GM21423 (cell line): ENCODE measurements around the gene DCP1B.

Source experiments
- ATAC-seq: cut with Tn5 transposase; IDR thresholded peaks from one replicate; pipeline ENCODE4 v1.9.1; 2021; ENCODE audit warnings: mild to moderate bottlenecking, moderate library complexity; ENCODE audit not compliant: unreplicated experiment

The DCP1B gene

DNA sequence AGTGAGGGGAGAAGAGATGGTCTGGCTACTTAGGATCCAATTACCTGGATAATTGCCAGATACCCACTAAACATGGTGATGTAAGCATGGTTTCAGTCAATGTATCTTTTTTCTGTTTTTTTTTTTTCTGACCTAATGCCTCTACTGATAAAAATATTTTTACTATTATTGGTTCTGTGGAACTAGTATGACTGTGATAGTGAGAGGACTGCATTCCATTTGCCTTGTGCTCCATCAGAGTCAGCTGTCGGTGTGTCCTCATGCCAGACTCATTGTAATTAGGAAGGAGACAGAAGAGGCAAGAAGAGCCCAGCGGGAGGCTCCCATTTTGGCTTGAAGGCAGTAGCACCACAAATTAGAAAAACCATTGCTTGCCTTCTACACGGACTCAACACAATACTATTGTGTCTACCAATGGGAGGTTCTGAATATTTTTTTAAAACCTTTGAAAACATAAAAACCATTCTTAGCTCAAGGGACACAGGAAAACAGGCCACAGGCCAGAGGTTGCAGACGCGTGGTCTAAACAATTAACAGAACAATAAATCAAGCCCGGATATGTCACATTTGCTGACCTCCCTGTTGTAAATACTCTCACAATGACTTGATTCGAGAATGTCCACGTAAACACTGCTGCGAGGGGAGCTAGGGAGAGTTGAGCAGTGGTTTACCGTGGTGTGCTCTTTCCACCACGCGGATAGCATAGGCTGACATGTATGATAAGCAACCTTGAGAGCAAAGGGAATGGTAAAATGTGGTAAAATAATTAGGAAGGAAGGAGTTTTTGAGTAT, 13.5 kb upstream of the DCP1B start:
- no peak for ATAC-seq

DNA sequence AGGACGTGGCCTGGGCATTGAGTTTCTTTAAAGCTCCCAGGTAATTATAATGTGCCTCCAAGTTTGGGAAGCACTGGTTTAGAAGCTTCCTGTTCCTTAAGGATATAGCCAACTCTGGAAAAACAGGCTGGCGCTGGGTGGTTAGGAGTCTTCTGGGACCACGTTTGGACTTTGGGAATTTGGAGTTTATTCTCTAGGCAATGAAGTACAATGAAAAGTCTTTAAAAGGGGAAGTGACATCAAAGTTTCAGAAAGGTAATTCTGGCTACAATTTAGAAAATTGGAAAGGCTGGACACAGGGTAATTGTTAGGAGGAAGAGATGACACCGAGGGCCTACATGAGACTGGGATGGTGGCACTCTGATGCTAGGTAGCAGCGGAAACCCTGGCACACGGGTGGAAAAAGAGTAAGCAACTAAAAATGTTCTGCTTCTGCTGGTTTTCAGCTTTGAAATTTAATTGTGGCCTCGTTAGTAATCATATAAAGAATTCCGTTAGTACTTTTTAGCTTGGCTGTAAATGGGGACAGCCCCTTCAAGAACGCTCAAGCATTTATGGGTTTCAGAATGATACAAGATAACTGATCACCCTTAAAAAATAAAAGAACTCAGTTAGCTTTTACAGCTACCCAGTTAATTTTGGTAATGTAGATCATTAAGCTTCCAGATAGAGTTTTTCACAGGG, 12.7 kb upstream of the DCP1B start:
- ATAC-seq = no peak

DNA sequence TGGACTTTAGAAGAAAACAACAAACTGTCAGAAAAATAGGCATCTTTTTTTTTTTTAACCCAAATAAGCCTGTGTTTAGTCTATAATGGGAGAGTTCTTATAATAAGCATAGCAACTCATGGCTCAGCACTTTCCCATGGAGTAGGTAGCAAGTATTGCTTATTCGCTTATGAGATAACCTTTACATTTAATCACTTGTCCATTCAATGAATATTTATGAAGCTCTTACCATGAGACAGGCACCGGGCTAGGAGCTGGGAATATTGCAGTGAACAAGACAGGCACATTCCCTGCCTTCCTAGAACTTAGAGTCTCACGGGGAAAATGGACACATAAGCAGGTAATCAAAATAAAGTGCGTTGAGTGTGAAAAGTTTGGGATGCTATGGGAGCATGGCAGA, 10.0 kb upstream of the DCP1B start:
- ATAC-seq = no peak

DNA sequence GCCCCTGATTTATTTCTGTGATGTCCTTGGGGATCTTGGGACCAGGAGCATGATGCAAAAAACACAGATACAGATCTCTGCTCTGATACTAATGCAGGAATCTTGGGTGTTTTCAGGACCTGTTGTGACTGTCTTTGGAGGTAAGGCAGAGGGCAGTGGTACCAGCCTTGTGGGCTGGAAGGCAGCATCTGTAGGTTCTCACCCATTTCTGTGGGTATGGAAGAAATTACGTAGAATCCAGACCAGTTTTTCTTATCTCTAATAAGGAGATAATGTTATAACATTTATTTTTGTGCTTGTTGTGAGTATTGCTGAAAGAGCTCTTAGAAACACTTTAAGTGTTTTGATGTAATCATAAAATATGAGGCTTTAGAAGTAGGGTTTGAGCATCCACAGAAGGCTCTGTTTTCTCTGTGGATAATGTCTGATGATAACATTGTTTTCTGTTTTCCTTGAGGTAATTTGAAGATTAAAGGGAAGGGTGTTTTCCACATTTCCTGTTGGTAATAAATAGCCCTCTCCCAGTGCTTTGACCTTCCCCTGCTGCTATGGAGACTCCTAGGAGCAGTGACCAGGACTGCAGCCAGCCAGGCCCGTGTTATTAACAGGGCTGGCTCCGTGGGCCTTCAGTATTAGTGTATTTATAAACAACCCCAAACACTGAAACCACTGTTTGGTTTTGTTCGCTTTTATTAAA, 9.4 kb upstream of the DCP1B start:
- no peak for ATAC-seq

DNA sequence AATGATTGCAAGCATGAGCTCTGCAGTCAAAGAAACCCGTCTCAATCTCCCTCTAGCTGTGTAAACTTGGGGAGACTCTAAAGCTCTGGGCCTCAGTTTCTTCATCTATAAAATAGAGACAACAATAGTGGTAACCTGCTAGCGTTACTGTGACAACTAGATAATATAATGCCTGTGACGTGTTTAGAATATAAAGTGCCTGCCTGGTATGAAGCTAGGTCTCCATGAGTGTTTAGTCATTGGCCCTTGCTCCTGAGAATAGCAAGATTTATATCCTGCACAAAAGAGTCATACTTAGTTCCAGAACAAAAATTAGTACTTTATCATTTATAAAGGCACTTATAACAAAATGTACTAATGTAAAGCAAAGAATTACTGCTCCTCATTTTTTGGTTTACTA, 8.8 kb upstream of the DCP1B start:
- ATAC-seq = no peak

DNA sequence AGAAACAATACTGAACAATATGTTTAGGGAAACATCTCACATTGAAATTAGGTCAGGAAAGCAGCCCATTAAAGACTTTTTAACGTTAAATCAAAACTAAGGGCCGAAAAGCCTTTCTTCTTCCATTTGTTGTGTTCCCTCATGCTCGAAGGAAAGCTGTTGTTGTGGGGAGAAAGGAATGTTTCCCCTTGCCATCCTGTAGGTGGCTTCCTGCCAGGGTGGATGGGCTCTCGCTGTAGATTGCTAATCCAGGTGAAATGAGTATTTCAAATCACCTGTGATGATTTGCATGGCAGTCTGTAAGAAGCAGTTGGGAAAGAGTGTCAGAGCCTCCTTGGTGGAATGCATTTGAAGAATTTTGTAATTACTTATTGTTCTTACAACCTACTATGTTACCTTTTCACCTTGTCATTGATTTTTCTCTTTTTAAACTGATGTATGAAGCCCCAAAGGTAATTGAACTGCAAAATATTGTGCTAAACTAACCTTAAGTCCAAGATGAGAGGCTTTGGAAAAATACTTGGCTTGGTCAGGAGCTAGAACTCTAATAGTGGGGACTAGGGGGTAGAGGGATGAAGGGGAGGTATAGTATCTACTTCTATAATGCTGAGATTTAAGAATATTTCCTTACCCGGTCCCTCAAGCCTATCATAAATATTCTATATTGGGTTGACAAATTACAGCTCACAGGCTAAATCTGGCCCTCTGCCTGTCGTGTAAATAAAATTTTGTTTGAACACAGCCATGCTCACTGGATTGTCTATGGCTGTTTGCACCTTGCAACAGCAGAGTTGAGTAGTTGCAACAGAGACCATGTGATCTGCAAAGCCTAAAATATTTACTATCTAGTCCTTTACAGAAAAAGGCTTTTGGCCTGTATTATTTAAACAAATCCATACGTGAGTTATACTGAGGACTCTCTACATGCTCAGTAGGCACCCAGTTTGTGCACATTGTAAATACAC, 7.7 kb upstream of the DCP1B start:
- no peak for ATAC-seq

DNA sequence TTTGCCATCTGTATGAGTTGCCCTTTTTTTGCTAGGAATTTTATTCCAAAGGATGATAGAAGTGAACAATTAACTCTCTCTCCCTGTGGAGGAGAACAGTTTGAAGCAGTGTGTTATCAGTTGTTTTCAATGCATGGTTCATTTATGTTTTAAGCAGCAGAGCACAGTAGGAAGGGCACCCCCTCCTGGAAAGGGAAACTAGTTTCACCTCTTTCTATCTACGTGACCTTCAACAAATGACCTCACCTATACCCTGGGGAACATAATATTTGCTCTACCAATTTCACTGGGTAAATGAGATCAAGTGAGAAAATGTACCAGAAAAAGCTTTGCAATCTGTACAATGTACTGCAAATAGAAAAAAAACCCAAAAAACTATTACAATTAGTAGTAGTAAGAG, 5.4 kb upstream of the DCP1B start:
- no peak for ATAC-seq

DNA sequence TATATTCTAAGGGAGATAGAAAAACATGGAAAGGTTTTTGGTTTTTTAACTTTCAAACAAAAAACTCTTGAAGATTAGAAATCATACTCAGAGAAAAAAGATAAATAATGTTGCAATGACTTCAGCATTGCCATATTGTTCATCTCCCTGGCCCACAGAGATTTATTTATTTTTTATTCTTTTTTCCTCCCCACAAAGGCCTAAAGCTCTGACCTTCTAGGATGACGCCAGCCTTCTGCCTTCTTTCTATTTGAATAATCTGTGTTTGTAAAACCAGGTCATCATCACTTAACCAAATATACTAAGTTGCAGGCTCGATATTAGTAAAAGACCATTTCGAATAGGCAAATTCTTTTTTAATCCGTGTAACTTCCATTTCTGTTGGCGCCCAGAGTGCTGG, 4.4 kb upstream of the DCP1B start:
- no peak for ATAC-seq

DNA sequence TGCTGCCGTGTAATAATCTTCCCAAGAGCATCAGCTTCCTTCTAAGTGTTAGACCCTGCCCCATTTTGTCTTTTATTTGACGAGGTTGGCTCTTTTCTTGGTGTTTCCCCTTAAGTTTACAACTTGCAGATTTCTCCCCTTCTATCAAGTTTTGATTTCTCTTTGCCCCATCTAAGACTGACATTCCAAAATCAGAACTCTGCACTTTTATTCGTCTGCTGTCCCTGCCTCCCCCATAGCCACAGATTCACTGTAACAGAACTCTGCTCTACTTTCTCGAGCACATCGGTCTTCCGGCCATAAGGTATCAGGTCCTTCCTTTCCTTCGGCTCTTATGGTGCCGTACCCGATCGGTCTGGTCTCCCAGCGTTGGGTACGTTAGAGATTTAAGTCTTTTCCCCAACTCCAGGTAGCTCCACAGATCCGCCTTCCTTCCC, 563 bp downstream of the DCP1B start:
- peak; percentile 26 for ATAC-seq

DNA sequence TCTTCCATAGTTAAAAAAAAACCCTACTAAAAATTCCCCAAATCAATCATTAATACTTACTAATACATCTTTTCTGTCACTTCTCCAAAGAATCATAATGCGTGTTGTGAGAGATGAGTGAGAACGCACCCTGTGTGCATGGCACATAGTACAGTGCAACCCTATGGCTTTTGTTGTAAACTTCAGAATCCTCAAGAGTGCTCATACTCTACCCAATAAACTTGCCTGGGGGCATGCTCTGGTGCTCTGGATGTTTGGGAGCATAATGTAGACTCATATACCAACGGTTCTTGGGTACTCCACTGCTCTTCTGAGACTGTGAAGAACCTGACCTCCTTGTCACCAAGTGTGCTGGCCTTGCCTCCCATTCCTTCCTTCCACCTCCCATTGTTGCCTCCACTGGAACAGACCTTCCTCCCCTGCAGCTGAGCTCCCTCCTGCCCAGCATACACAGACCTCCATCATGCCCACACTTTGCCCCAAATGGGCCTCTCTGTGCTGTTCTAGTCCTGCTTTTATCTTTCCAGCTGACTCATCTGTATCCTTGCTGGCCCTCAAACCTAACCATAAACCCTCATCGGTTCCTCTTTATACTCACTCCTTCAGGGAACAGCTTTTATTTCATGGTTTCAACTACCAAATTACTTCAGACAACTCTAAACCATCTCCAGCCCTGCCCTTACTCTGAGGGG, 8.9 kb downstream of the DCP1B start:
- no peak for ATAC-seq

DNA sequence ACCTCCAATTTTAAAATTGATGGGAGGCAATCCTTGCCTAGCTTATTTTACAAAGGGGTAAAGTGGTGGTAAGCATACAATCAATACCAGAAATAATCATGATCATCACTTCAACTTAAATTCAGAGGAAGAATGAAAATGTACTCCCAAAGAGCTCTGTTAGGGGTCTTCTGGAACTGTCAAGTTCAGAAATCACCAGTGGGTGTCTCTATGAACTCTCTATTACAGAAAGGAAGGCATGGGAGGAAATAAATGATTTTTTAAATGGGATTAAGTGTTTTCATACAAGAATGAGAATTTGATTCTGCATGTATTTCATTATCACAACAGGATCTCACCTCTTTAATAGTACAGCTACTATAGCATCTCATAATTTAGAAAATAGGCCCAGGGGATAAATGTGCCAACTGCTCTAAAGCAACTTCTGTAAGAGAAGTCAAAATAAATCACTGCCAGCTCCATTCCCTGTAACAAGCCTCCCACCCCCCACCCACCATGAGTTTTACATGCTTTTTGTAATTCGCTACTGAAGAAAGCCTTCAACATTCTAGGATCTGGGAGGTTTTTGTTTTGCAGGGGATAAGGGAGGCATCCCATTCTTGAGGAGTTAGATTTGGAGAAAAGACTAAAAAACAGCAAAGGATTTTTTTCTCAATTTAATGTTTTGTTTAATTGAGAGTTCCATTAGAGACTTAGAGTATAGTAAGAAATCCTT, 9.7 kb downstream of the DCP1B start:
- ATAC-seq = no peak

DNA sequence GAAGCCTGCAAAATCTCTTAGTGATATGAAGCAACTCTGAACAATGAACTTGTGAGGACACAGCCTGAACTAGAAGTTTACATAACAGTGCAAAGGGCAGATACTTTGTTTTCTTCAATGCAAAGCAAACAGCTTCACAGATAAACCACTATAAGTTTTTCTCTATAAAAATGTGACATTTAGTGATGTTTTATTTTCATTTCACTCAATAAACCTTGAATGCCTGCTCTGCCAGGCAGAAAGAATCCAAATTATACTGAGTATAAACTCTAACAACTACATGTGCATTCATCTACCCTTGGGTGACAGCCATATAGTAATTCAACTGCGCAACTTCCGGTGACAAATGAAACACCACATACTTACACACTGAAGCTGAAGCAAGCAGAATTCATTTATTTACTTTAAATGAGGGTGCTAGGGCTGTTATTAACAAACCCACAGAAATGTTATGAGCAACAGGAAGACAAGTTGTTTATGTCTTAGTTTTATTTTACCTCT, 10.3 kb downstream of the DCP1B start:
- ATAC-seq = no peak

DNA sequence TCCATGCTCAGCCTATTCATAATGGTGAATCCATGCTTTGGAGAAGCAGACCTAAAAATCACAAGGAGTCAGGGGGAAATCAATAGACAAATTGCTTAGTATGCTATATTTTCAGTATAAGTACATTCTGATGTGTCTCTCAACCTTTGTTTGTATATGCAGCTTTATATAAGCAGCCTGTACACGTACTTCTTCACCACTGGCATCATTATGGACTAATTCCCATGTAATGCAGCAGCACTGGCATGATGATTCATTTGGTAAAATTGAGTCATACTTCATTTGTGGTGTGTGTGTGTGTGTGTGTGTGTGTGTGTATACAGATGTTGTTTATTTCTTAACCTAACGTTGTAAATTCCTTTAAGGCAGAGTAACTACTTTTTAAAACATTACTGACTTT, 10.9 kb downstream of the DCP1B start:
- ATAC-seq = no peak

DNA sequence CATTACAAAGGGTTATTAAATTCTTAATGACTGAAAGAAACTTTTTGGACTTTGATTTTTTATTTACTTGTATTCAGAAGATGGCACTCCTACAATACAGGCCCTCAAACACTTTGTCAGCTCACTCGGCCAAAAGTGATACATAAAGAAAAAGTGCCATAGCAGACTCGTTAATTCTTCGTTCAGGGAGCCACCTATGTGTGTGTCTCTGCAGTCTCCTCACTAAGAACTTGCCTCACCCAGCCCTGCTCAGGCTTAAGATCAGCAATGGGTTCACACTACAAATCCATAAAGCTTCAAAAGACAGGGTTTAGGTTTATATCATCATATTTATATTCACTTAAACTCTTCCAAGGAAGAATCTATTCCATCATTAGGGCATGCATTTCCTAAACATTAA, 11.5 kb downstream of the DCP1B start:
- no peak for ATAC-seq

DNA sequence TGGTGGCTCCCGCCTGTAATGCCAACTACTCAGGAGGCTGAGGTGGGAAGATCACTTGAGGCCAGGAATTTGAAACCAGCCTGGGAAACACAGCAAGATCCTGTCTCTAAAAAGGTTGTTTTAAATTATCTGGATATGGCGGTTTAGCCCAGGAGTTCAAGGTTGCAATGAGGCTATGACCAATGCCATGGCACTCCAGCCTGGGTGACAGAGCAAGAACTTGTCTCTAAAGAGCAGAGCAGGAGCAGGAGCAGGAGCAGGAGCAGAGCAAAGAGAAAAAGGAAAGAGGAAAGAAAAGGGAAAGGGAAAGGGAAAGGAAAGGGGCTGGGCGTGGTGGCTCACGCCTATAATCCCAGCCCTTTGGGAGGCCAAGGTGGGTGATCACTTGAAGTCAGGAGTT, 15.1 kb downstream of the DCP1B start:
- no peak for ATAC-seq

DNA sequence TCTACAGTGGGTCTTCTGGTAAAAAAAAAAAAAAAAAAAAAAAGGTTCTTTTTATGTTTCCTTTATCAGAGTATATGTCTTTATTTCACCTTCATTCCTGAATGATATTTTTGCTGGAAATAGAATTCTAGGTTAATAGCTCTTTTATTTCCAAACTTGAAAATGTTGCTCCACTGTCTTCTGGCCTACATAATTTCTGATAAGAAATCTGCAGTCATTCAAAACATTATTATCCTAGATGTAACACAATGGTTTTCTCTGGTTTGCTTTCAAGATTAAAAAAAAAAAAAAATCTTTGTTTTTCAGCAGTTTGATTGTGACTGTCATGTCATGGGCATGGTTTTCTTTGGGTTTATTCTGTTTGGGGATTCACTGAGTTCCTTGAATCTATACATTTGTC, 19.5 kb downstream of the DCP1B start:
- no peak for ATAC-seq

DNA sequence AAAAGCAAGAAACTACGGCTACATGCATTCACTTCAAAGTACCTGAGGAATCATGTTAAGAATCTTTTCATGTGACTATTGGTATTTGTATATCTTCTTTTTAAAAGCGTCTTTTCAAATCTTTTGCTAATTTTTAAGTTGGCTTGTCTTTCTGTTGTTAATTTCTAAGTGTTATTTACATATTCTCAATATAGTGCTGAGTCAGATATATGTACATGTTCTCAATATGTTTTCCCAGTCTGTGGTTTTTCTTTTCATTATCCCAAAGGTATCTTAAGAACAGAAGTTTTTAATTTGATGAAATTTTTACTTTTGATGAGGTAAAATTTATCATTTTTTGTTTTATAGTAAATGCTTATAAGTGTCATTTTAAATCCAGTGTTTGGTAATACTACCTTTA, 24.0 kb downstream of the DCP1B start:
- ATAC-seq = no peak

DNA sequence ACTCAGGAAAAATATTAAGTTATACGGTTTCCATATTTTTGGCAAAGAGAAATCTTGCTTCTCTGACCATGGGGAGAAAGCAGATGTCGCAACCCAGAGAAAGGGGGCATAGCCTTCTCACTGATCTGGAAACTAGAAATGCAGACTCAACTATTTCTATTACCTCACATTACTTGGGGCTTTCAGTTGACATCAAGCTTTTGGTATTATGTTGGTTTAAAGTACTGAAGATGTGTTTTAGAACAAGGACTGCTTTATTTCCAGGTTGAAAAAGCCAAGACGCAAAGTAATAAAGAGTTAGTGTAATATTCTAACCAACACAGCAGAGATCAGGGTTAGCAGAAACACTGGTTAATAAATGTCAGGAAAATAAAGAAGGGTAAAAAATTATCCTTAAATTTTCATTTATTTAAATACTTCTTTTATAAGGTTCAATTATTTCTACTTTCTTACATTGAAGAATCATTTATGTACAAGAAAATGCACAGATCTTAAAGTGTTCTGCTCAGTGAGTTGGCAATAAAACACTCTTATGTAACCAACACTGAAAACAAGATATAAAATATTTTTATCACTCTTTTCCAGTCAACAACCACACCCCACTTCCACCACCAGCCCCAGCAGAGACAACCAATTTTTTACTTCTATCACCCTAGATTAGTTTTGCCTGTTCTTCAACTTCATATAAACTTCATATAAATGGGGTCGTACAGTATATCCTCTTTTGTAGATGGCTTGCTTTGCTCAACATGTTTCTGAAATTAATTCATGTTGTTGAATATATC, 26.0 kb downstream of the DCP1B start:
- ATAC-seq = no peak

DNA sequence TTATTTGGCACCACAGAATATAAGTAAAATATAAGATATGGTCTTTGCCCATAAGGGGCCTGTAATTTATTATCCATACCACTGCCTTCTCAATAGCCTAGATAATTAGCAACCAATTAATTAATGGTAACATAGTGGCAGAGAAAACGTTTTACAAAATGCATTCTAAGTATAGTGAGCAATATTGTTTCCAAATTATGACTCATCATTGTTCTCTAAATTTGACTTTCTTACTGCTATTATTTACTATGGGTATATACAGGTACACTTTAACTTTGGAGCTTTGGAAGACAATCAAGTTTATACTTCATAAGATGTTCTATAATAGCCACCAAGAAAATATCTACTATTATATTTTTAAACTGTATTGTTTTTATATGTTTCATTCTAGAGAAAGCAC, 26.7 kb downstream of the DCP1B start:
- no peak for ATAC-seq
